HG03135 (cell line): Measurements from ENCODE around the gene LCT.
"Not testable (repeated sequence)": the region's sequence is repeated elsewhere in the genome, so short reads cannot be mapped to it uniquely, and the experiment has no call there.

Experiments used
- ATAC-seq: cut with Tn5 transposase; IDR thresholded peaks from one replicate; pipeline ENCODE4 v1.9.1; 2021; ENCODE audit warnings: mild to moderate bottlenecking, moderate library complexity; ENCODE audit not compliant: unreplicated experiment

Gene LCT

DNA sequence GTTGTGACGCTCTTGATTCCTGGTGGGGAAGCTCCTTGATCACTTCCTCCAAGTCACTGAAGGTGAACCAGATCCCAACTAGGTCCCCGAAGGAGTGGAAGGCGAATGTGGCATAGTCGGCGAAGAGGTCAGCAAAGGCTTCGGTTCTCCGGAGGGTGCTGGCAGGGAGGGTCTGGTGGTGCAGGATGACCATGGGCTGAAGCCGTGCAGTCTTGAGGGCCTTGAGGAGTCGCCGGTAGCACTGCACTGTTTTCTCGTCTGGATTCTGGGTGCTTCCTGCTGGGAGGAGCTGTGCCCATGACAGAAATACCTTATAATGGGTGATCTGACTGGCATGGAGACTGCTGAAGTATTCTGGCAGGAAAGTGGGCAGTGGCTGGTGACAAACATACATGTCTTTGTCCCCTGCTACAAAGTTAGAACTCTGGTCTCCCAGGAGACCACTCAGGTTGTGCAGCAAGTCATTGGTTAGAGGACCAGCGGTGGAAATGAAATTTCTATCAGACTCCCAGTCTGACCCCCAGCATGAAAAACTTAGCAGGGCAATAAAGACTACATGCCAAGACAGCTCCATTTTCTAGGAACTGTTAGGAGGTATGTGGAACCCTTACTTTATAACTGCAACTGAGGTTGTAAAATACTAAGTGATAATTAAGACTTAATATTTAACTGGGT lies at the start of gene LCT:
TSS of gene LCT (minus strand) at position 589 of the 675 bp plus-strand sequence. CDS start at position 574, 15 bp downstream.
- no peak for ATAC-seq

DNA sequence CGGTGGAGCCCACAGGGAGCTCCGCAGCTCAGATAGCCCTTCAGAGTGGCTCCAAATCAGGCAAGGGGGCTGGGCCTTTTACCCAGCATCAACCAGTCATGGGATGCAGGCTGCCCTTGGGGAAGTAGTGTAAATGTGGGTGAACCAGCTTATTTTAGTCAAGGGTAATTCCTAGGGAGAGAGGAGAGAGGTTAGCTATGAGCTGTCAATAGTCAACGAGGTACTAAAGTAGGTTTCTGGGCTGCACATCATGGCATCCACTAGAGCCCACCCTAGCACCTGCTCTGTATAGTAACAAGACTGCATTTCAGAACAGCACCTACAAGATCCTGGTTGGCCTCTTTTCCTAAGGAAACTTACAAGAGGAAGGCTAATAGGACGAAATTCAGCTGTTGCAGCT lies 48.7 kb upstream of the LCT start:
- ATAC-seq = no peak

GRCh38 chr2:135882415-135882814 lies 45.4 kb upstream of the LCT start:
- no peak for ATAC-seq

DNA sequence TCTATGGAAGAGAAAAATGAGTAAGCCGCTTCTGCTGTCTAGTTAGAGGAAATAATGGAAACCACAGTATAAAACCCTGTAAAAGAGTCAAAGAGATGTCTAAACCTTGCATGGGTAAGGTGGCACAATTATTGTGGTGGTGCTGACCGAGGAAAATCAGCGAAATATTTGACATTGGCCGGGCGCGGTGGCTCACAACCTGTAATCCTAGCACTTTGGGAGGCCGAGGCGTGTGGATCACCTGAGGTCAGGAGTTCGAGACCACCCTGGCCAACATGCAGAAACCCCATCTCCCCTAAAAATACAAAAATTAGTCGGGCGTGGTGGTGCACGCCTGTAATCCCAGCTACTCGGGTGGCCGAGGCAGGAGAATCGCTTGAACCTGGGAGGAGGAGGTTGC lies 39.8 kb upstream of the LCT start:
- ATAC-seq = not testable (repeated sequence)

DNA sequence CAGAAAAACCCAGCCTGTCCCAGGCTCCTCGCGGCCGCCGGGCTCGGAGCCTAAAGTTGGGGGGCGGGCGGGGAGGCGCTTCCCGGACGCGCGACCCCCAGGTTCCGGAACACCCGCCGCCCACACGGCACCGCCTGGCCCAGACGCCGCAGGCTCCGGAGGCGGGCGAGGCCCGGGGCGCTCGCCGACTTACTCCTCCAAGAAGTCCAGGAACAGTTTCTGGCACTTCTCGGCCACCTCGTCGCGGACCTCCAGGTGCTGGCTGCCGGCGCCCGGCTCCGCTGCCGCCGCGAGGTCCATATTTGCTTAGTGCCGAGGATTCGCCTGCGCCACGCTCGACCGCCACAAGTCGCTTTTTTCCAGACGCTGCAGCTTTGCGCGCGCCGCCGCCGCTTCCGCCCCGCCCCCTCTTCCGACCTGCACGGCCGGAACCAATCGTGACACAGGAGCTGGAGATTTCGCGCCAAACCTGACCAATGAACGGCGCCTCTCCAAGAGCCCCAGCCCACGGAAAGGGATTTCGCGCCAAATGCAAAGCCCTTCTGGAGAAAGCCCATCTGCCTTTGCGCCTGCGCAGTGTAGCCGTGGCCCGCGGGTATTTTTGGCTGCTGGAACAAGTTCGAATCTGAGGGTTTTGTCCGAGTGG lies 39.2 kb upstream of the LCT start, which contains the start of gene MCM6:
TSS of gene MCM6 (minus strand) at position 378 of the 646 bp plus-strand sequence. CDS start at position 300, 78 bp downstream.
- peak; percentile 89 for ATAC-seq

DNA sequence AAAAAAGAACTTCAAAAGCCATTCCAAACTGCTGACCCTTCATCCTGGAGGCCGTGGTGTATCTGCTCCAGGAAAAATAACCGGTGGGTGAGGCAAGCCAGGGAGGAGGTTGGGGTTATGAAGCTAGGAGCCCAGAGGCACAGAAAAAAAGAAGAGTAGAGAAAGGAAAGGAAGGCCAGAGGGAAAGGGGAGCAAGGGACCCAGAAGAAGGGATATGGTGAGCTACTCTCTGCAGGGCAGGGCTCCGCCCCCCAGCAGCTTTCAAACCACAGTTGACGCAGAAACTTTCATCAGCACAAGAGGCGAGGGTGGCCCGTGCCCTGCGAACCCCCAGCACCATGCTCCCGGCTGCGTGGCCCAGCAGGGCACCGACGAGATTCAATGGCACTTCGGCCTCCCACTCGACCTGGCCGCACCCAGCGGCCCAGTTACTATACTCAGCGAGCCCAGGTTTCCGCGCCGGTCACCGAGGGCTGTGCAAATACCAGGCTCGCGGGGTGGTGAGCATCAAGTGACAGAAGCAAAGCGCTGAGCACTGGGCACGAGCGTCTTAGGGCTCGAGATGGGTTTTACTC lies 38.6 kb upstream of the LCT start:
- ATAC-seq = peak; percentile 69

DNA sequence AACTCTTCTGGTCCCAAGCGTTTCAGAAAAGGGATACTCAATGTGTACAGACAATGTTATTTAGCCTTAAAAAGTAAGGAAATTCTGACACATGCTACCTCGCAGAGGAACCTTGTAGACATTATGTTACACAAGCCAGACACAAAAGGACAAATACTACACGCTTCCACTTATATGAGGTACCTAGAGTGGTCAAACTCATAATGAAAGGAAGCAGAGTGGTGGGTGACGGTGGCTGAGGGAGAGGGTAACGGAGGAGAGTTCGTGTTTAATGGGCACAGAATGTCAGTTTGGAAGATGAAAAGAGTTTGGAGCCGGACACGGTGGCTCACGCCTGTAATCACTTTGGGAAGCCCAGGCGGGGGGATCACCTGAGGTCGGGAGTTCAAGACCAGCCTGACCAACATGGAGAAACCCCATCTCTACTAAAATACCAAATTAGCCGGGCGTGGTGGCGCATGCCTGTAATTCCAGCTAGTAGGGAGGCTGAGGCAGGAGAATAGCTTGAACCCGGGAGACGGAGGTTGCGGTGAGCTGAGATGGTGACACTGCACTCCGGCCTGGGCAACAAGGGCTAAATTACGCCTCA lies 37.9 kb upstream of the LCT start:
- no peak for ATAC-seq

DNA sequence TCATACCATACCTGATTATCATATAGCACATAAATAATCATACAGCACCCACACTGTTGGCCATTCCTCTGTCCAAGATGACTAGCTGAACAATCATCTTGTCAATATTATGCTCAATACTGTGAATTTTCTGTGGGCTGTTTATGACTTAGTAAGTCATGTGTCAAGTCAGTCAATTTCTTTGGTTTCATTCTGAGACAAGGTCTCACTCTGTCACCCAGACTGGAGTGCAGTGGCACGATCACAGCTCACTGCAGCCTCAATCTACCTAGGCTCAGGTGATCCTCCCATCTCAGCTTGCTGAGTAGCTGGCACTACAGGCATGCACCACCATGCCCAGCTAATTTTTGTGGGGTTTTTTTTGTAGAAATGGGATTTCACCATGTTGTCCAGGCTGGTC lies 33.6 kb upstream of the LCT start:
- ATAC-seq = no peak

DNA sequence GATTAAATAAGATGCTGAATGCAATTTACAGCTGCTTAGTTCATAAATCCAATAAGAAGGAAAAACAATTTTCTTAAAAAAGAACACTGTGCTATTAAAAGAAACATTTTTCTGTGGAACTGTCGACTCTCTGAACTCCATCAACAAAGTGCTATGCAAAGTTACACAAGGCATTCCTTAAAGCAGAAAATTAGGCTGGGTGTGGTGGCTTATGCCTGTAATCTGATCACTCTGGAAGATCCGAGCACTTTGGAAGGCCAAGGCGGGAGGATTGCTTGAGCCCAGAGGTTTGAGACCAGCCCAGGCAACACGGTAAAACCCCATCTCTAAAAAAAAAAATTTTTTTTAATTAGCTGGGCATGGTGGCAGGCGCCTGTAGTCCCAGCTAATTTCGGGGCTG lies 26.2 kb upstream of the LCT start:
- ATAC-seq = no peak

DNA sequence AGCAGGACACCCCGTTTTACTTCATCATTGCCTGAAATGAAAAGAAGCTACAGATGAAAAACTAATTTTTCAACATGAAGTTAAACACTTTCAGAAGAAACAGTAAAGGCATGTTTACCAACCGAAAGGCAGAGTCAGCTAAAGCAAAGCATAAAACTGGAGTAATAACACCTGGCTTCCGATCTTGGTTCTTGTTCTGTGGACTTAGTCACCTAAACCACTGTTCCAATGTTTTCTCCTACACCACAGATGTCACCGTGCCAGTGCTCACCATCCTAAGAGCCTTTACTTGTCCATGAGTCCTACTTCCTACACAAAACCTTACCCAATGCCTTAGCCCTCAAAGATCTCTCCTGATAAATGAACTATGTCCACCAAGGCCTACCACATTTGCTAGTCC lies 25.7 kb upstream of the LCT start:
- no peak for ATAC-seq

DNA sequence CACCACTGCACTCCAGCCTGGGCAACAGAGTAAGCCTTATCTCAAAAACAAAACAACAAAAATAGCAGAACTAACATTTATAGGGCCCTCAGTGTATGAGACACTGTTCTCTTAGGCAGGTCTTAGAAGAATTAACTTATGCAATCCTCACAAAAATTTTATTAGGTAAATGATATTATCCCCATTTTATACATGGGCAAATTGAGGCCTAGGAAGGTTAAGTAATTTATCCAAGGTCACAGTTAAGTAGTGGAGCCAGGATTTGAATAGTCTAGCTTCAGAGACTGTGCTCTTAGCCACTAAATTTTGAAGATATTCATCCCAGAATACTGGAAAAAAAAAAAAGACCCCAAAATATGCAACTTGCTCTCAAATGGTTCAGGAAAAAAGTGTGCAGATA lies 16.4 kb upstream of the LCT start:
- ATAC-seq = no peak

- ATAC-seq = no peak
Observed at GRCh38 chr2:135851858-135852257, 14.9 kb upstream of the LCT start.

DNA sequence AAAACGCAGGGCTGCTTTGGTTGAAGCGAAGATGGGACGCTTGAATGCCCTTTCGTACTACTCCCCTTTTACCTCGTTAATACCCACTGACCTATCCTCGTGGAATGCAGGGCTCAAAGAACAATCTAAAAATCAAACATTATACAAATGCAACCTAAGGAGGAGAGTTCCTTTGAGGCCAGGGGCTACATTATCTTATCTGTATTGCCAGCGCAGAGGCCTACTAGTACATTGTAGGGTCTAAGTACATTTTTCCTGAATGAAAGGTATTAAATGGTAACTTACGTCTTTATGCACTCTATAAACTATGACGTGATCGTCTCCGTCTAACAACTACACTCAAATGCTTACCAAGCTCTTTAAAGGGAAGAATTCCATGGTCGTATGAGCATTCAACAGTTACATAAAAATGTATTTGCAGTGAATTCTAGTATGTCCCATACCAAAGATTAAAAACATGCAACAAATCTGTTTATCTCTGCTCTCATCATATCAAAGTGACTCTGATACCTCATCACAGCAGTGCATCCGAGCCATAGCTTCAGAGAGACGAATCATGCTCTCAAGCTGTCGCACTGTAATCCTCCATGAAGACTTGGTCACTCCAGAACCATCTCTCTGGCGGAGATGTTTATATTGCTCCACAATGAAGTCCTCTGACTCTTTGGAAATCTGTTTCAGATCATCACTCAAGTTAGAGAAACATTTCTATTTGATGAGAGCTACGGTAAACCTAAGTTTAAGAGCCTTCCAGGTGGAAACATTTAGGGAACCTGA lies 14.1 kb upstream of the LCT start:
- ATAC-seq = no peak

DNA sequence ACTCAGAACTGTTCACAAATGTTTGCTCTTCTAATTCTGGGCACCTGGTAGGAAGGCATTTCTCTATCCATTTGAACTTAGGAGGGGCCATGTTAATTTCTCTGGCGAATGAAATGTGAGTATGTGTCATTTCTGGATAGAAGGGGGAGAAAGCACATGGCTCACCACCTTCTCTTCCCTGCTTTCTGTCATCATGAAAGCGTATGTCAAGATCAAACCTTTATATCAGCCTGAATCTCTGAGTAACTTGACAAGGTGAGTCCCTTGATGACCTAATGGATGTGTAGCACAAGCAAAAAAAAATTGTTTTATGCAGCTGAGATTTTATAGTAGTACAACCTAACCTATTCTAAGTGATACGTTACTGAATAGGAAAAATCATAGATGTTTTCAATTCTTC lies 12.1 kb upstream of the LCT start:
- ATAC-seq = no peak

DNA sequence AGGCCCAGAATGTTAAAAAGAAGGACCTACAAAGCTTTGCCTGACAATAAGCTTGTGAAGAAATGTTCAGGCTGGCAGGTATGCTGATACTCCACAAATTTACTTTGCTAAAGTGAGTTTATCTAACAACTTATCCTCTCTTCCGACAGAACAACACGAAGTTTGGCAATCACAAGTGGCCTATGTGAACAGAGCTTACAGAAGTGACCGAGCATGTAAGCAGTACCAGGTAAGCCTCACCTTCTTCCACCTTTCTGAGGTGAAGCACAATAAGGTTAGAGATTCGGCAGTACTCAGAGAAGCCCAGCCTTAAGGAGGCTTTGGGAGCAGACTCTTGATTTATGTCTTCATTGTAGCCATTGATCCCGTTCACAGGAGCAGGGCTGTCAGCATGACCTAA lies 9.0 kb upstream of the LCT start:
- ATAC-seq = no peak

GRCh38 chr2:135845257-135845656 lies 8.3 kb upstream of the LCT start:
- no peak for ATAC-seq

DNA sequence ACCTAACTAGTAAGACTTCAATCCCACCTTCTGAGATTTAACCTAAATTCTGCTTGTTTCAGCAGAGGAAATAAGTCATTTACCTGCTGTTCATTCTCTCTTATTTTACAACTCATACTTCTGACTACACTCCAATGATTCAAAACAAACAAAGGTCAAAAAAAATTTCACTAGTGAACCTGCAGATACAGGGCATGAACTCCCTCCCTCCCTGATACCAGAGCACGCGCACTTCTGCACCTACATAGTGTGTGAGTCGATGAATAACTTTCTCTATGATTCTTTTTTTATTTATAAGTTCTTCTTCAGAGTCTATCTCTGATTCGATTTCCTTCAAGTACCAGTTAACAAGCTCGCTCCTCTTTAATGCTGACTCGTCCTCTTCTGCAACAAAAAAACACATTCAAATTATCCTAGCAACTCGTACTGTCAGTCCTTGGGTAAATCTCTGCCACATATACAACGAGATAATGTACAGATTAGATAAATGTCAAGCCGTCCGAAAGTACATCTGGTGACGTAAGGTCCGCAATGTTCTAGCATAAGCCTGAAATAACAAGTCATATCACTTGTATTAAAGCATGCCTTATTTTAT lies 7.4 kb upstream of the LCT start:
- no peak for ATAC-seq

DNA sequence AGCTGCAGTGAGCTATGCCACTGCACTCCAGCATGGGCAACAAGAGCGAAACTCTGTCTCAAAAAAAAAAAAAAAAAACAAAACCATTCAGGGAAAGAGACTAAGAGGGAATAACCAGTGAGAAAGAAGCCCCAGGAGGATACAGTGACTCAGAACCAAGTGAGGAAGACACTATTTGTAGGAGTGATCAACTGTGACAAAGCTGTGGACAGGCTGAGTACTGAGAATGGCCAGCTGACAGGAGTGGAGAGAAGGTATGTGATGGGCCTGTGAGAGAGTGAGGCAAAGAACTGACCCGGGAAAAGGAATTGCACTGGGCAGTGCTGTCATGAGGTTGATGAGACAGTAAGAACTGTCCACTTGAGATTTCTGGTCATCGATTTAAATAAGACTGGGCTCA lies 6.7 kb upstream of the LCT start:
- no peak for ATAC-seq

DNA sequence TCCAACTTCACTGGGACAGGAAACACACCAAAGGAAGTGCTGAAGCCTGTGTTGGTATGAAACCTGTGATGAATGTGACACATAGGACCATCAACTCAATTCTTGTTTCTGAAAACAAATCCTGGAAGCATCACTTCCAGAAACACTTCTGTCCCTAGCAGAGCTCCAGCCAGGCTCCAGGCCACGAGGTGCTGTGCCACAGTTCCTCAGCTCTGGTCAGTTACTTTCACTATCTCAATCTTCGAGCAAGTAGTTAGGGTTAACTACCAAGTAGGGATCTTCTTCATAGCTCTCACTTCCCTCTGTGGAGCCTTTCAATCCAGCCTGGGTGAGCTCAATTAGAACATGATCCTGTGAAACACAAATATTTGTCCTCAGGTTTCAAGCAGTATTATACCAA lies 3.6 kb upstream of the LCT start:
- no peak for ATAC-seq

DNA sequence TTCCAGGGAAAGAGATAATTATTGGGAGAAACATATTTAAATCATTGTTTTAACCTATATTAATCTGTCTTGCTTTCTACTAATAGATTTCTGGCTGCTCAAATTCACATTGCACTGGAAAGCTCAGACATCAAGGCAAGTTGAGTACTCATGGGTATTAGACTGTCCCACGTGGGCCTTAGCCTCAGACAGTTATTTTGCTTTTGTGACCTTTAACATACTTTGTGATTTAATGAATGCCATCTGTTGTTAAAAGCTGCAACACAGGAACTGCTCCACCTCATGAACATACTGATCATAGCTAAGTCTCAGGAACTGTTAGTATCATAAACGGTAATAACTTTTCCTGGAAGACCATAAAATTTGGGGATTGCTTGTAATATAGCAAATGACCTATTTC lies 2.7 kb upstream of the LCT start:
- ATAC-seq = no peak

DNA sequence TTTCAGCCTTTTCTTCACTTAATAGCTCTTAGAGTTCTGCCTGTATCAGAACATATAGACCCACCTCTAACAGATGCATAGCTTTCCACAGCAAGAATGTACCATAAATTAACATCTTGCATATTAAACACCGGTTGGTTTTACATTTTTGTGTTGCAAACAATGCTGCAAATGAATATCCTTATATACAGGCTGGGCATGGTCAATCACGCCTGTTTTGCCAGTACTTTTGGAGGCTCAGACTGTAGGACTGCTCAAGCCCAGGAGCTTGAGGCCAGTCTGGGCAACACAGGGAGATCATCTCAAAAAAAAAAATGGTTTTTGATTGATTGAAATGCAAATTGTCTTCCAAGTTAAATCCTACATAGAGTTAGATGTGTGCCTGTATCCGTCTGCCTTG lies 1.5 kb upstream of the LCT start:
- no peak for ATAC-seq
